Measurements from ENCODE around the gene RPL29.

The RPL29 gene

DNA sequence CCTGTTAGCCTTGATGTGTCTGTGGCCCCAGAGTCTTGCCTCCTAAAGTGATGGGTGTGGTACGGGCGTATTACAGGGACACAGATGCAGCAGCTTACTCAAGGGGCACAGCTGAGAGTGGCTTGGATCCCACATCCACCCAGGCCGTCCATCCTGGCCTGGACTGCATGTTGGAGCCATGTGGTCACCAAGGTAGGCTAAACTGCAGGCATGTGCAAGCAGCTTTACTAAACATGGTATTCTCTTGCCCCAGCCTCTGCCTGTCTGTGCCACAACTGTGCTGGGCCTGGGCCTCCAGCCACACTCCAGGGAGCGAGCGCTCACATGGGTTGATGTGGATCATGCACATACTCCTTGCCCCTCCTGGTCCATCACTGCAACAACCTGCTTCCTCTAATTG, 46.6 kb downstream of the RPL29 start:
- TF ChIP-seq, protein P1, sequence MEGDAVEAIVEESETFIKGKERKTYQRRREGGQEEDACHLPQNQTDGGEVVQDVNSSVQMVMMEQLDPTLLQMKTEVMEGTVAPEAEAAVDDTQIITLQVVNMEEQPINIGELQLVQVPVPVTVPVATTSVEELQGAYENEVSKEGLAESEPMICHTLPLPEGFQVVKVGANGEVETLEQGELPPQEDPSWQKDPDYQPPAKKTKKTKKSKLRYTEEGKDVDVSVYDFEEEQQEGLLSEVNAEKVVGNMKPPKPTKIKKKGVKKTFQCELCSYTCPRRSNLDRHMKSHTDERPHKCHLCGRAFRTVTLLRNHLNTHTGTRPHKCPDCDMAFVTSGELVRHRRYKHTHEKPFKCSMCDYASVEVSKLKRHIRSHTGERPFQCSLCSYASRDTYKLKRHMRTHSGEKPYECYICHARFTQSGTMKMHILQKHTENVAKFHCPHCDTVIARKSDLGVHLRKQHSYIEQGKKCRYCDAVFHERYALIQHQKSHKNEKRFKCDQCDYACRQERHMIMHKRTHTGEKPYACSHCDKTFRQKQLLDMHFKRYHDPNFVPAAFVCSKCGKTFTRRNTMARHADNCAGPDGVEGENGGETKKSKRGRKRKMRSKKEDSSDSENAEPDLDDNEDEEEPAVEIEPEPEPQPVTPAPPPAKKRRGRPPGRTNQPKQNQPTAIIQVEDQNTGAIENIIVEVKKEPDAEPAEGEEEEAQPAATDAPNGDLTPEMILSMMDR (IDR thresholded peaks at IDR 0.05; ENCODE audit: borderline replicate concordance, insufficient read depth, low read depth, low read length) = no peak
- H3K4me3 ChIP-seq (ENCODE audit: low read depth, low read length) = no peak overlapping the region

DNA sequence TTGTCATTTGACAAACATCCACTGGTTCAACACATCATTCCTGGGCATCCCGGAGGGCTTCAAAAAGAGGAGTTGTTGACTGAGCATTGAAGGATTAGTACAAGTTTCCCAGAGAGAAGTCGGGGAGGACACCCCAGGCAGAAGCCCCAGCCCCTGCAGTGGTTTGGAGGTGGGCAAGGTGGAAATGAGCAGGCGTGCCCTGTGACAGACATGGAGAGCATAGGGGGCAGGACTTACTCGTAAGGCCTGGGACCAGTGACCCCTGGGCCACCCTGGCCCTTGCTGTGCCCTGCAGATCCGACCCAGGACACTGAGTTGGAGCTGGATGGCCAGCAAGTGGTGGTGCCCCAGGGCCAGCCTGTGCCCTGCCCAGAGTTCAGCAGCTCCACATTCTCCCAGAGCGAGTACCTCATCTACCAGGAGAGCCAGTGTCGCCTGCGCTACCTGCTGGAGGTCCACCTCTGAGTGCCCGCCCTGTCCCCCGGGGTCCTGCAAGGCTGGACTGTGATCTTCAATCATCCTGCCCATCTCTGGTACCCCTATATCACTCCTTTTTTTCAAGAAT, 47.6 kb downstream of the RPL29 start:
- TF ChIP-seq, protein P1 (IDR thresholded peaks at IDR 0.05; ENCODE audit: borderline replicate concordance, insufficient read depth, low read depth, low read length) = no peak
- no peak overlapping the region for H3K4me3 ChIP-seq (ENCODE audit: low read depth, low read length)

DNA sequence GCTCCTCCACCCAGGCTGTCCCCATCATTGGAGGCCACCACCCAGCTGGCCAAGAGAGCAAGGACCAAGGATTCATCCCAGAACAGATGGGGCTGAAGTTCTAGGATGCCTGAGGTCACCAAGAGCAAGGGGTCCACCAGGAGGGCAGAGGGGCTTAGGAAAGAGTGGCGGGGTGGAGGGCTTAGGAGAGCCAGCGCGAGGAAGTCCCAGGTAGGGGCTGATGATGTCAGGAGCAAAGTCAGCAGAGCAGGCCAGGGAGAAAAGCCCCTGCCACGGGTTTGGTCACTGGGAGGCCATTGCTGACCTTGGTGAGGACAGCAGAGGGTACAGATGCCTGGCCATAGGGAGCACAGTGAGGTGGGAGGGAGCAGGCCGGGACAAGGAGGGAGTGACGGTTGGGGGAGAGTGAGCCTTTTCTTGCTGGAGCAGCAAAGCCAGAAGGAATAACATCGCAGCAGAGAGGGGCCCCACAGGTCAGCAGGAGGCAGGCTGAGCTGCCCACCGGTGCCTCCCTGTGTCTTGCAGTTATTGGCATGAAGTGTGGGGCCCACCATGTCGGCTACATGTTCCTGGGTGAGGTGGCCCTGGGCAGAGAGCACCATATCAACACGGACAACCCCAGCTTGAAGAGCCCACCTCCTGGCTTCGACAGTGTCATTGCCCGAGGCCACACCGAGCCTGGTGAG, 48.3 kb downstream of the RPL29 start:
- H3K4me3 ChIP-seq (ENCODE audit: low read depth, low read length) = no peak overlapping the region
- TF ChIP-seq, protein P1 (IDR thresholded peaks at IDR 0.05; ENCODE audit: borderline replicate concordance, insufficient read depth, low read depth, low read length) = no peak

DNA sequence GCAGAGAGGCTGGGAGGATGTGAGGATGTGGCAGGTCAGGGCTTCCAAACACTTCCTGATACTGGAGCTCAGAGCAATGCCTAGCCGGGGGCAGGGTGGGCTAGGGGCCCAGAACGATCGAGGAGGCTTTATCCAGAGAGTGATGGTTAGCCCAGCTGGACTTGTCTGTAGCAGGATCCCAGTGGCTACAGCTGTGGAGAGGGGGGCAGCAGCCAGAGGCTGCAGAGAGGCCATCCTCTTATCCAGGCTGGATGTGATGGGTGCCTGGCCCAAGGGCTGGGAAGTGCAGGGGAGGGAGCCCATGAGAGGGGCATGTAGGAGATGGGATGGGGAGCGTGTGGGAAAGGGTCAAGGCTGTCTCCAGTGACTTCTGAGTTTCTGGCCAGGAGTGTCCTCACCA, 48.9 kb downstream of the RPL29 start:
- TF ChIP-seq, protein P1 (IDR thresholded peaks at IDR 0.05; ENCODE audit: borderline replicate concordance, insufficient read depth, low read depth, low read length) = no peak

DNA sequence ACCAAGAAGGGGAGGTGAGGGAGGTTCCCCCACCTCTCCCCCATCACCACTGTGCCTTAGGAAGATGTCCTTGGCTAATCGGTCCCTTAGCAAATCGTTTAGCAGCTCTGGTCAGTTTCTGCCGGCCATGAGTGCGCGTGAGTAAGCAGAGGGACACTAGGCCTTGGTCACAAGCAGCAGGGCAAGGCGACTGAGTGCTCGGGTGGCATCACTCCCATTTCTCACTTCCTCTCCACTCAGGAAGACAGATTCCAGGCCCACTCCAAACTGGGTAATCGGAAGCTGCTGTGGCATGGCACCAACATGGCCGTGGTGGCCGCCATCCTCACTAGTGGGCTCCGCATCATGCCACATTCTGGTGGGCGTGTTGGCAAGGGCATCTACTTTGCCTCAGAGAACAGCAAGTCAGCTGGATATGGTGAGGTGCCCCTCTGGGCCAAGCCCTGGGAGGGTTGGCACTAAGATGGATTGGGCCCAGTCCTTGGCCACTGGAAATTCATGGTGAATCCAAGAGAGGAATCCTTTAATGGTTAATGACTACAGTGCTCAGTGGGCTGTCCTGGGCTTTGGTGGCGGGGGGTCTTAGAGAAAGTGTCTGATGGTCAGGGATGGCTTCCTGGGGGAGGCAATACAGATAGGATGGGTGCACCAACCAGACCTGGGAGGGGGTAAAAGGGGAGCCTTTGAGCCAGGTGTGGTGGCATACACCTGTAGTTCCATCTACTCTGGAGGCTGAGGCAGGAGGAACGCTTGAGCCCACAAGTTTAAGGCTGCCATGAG, 49.6 kb downstream of the RPL29 start:
- no peak overlapping the region for H3K4me3 ChIP-seq (ENCODE audit: low read depth, low read length)
- TF ChIP-seq, protein P1 (IDR thresholded peaks at IDR 0.05; ENCODE audit: borderline replicate concordance, insufficient read depth, low read depth, low read length) = no peak

More for the DNA sequence above, 48.9 kb downstream of the RPL29 start:
- H3K4me3 ChIP-seq (ENCODE audit: low read depth, low read length) = no peak overlapping the region

DNA sequence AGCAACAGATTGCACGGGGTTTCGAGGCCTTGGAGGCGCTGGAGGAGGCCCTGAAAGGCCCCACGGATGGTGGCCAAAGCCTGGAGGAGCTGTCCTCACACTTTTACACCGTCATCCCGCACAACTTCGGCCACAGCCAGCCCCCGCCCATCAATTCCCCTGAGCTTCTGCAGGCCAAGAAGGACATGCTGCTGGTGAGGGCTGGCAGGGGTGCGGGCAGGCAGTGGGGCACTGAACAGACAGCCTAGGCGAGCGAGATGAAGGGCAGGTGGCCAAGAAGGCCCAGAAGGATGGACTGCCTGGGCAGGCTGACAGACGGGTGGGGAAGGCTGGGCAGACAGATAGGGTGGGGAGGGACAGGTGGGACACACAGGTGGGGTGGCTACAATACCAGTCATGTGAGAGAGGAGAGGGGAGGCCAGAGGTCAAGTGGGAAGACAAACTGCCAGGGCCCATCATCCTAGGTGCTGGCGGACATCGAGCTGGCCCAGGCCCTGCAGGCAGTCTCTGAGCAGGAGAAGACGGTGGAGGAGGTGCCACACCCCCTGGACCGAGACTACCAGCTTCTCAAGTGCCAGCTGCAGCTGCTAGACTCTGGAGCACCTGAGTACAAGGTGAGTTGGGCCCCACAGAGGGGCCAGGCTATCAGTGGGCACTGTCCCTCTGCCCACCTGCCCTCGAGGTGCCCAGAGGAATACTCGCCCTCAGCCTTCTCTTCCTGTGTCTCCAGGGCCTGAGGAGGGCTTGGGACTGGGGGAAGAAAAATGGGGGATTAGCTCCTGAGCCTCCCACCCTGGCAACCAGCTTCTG, 50.5 kb downstream of the RPL29 start:
- TF ChIP-seq, protein P1 (IDR thresholded peaks at IDR 0.05; ENCODE audit: borderline replicate concordance, insufficient read depth, low read depth, low read length) = no peak
- H3K4me3 ChIP-seq (ENCODE audit: low read depth, low read length) = no peak overlapping the region

All from GM12875 (cell line).